Pancreas (tissue), 10 donors: ENCODE results near the gene FARSA. TPM values are rescaled to one million over a fixed set of nuclear protein-coding genes. Genes with fewer than 3 reads are reported as not detected.
A peak's percentile ranks its signal among the peaks of the same experiment; 100 is the strongest.

Experiments used
- ATAC-seq, 4 donors: fragments of 200-7000 bp; cut with Tn5 transposase; one replicate each; pipeline versions ENCODE4 v1.8.0 to v1.9.1; 2020; ENCODE audit warnings: mild to moderate bottlenecking in 4 of 4, moderate library complexity in 4 of 4
- DNase-seq, 6 donors: peaks; one replicate each; pipeline ENCODE4 v3.0.0-alpha.2; 2020
- FAIRE-seq: peaks from 2 replicates; lab custom pipeline; 2012; peaks lifted over from hg19 to GRCh38; lab: Jason Lieb, UNC
- H3K27ac ChIP-seq, 4 donors: fragments of 200-600 bp; sonication (generic); 1 replicate in 3 of 4; 2 replicates in 1 of 4; pipeline versions ENCODE4 v1.5.0 to v1.8.0; 2020
- H3K27me3 ChIP-seq, 4 donors: fragments of 200-600 bp; one replicate each; pipeline ENCODE4 v1.8.0; 2021
- H3K36me3 ChIP-seq, 3 donors: fragments of 200-600 bp; sonication (generic) in 1 of 3; one replicate each; pipeline versions ENCODE4 v1.5.0 to v1.8.0; 2020 to 2021
- H3K4me1 ChIP-seq, 3 donors: fragments of 200-600 bp; one replicate each; pipeline ENCODE4 v1.8.0; 2021
- H3K4me3 ChIP-seq, 4 donors: fragments of 200-600 bp; sonication (generic) in 2 of 4; one replicate each; pipeline versions ENCODE4 v1.5.0 to v1.8.0; 2020 to 2021
- H3K9me3 ChIP-seq, 4 donors: fragments of 200-600 bp; one replicate each; pipeline ENCODE4 v1.8.0; 2021
- WGBS, 2 donors: extraction: QIAGEN DNeasy Blood & Tissue Kit; methylation state at CpG; one replicate each; pipeline ENCODE4 v1.1.7; 2013; 5-methylcytosine and 5-hydroxymethylcytosine counted together
- intact Hi-C, 3 donors: fragments of 100-400 bp; cut with DNase I; formaldehyde crosslinking; loops; one replicate each; pipeline versions ENCODE4 v1.11.1 to v1.14.2; 2022
- polyA plus RNA-seq, 2 donors: library from polyadenylated mRNA; stranded (reverse); fragments of 200-250 nt; gene quantifications; one replicate each; pipeline ENCODE4 v1.2.3, GENCODE V29; 2013
- total RNA-seq, 6 donors: library from RNA; stranded (reverse); fragmentation: NEBNext Ultra II Directional in 4 of 6; extraction: Animal tissue kit (Norgen Biotek cat#: 25700) in 4 of 6; gene quantifications; one replicate each; pipeline versions ENCODE4 v1.2.1 to v1.2.4, GENCODE V29; 2021 to 2023
- TF ChIP-seq, protein P1 (sequence below), 4 donors: fragments of 200-600 bp; sonication (generic) in 3 of 4; IDR thresholded peaks; one replicate each; pipeline versions ENCODE4 v1.5.0 to v1.8.0; 2021; ENCODE audit warnings: antibody characterized with exemption in 4 of 4
- donor health status: healthy with polysubstance abuse.
- donor health status: DM: no; HTN: no; CAD: no; lungs with moderate emphysema.
- donor health status: DM: no; HTN: no; CAD: no.
- donor health status: control.
- donor health status: control.
- donor health status: Bipolar disorder and iron deficiency.
- donor health status: DM: yes; HTN: yes; CAD: no.
- donor health status: DM: no; HTN: no; CAD: no.
- donor health status: DM: no; HTN: no; CAD: no.
- donor health status: DM: yes; HTN: yes; CAD: no.

FARSA gene
- total and polyA plus RNA-seq, 8 donors: 19.4 to 46.0 (median 30.2) TPM

DNA sequence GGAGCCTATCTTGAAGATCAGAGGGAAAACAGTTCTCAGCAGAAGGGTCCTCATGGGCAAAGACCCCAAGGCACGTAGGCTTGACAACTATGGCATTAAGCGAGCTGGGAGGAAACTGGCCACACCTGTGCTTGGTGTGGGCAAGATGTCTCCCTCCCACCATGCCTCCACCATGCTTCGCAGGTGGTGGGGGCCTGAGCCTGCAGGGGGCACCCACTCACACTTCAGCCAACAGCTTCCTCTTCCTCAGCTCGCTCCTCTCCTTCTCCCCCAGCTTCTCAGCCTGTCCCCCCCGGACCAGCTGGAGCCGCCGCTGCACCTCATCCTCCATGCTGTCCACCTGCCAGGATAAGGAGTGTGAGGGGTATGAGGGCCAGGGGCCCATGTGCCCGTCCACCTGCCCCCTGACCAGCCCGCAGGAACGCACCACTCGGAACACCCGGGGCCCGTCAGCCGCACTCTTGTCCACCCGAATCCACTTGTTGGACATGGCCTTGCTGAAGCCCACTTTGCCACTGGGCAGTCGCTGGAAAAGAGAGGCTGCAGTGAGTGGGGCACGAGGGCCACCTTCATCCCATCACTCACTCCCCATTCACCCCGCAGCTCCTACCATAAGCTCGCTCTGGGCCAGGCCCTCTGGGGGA is 3.4 kb downstream of the FARSA start:
- H3K4me3 ChIP-seq: no peak overlapping the region
- peaks cover 4 to 37% (median 24%) of the 10 kb centered on the region in 3 donors for H3K36me3 ChIP-seq
- H3K27me3 ChIP-seq: no peaks in the 10 kb centered on the region
- FAIRE-seq: no peak
- H3K4me1 ChIP-seq: peaks cover 0 to 8% (median 4%) of the 10 kb centered on the region in 3 donors
- ATAC-seq: no peak
- WGBS, 2 donors: 93 to 94% methylated on average over 19 of the region's 19 CpGs
- H3K9me3 ChIP-seq: no peaks in the 10 kb centered on the region
- DNase-seq: peak in 1 of 6 donors; percentile 2
- TF ChIP-seq, protein P1, sequence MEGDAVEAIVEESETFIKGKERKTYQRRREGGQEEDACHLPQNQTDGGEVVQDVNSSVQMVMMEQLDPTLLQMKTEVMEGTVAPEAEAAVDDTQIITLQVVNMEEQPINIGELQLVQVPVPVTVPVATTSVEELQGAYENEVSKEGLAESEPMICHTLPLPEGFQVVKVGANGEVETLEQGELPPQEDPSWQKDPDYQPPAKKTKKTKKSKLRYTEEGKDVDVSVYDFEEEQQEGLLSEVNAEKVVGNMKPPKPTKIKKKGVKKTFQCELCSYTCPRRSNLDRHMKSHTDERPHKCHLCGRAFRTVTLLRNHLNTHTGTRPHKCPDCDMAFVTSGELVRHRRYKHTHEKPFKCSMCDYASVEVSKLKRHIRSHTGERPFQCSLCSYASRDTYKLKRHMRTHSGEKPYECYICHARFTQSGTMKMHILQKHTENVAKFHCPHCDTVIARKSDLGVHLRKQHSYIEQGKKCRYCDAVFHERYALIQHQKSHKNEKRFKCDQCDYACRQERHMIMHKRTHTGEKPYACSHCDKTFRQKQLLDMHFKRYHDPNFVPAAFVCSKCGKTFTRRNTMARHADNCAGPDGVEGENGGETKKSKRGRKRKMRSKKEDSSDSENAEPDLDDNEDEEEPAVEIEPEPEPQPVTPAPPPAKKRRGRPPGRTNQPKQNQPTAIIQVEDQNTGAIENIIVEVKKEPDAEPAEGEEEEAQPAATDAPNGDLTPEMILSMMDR (IDR thresholded peaks at IDR 0.05): no peak
- intact Hi-C loops: no loop called here
- no peak overlapping the region for H3K27ac ChIP-seq

DNA sequence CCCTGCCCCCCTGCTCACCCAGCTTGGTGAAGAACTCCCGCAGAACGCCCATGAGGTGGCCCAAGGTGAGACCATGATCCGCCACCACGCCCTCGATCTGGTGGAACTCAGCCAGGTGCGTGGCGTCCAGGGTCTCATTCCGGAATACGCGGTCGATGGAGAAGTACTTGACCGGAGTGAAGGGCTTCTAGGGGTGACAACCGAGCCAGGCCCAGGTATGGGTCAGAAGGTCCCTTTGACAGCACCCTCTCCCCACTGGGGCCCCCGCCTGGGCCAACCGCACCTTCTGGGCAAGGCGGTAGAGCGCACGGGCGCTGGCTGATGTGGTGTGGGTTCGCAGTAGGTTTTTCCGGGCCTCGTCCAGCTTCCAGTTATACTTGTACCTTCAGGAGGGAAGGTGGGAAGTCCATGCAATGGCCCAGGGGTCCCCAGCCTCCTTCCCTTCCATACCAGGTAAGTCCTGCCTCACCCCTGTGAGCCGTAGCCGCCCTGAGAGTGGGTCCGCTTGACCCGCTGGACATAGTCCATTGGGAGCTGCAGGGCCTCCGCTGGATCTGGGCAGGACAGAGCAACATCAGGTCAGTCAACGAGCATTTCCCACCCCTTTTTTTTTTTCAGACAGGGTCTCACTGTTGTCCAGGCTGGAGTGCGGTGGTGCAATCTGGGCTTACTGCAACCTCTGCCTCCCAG is 8.7 kb downstream of the FARSA start:
- WGBS, 2 donors: 94 to 96% methylated on average over 27 to 29 of the region's 29 CpGs
- H3K4me3 ChIP-seq: no peak overlapping the region
- DNase-seq (no peak), ATAC-seq (no peak), FAIRE-seq (no peak)
- no peak overlapping the region for H3K27ac ChIP-seq
- no peaks in the 10 kb centered on the region for H3K27me3 ChIP-seq
- intact Hi-C loops: no loop called here
- H3K36me3 ChIP-seq: peaks cover 9 to 53% (median 52%) of the 10 kb centered on the region in 3 donors
- TF ChIP-seq, protein P1 (IDR thresholded peaks at IDR 0.05): no peak
- no peaks in the 10 kb centered on the region for H3K4me1 ChIP-seq
- no peaks in the 10 kb centered on the region for H3K9me3 ChIP-seq

DNA sequence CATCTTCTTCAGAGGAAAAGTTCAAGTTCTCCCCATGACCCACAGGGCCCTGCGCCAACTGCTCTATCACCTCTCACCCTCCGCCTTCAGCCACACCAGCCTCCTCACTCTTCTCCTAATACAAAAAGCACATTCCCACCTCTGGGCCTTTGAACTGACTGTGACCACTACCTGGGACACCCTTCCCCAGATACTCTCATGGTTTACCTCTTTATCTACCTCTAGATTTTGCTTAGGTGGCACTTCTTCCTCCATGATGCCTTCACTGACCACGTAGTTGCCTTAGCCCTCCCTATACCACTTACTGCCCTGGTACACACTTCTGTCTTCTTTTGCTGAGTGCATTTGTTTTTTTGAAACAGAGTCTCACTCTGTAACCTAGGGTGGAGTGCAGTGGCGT is 10.6 kb downstream of the FARSA start:
- Histone ChIP-seq H3K27me3 (no peaks in the 10 kb centered on the region), H3K27ac (no peak overlapping the region), H3K36me3 (peaks cover 9 to 48% (median 43%) of the 10 kb centered on the region in 3 donors), H3K4me3 (no peak overlapping the region), H3K4me1 (no peaks in the 10 kb centered on the region), H3K9me3 (no peaks in the 10 kb centered on the region)
- ATAC-seq (no peak), DNase-seq (no peak), FAIRE-seq (no peak)
- whole genome bisulfite sequencing, 2 donors: 97 to 100% methylated on average over 4 of the region's 4 CpGs
- intact Hi-C loops: no loop called here
- TF ChIP-seq, protein P1 (IDR thresholded peaks at IDR 0.05): no peak

DNA sequence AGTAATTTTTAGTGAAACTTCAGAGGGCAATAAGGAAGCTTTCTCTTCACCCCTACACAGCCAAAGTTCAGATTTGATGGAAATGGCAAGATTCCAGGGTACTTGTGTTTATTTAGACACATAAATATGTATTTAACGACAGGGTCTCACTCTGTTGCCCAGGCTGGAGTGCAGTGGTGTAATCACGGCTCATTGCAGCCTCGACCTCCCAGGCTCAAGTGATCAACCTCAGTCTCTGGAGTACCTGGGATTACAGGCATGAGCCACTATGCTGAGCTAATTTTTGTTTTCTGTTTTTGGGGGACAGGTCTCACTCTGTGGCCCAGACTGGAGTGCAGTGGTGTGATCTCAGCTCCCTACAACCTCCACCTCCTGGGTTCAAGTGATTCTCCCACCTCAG is 12.5 kb downstream of the FARSA start:
- FAIRE-seq (no peak), ATAC-seq (no peak)

More for the DNA sequence above, 12.5 kb downstream of the FARSA start:
- WGBS, 2 donors: 47 to 52% methylated on average over 3 of the region's 3 CpGs
- no peak overlapping the region for H3K4me3 ChIP-seq
- intact Hi-C loops: no loop called here
- H3K27me3 ChIP-seq: no peaks in the 10 kb centered on the region
- no peak for DNase-seq
- no peaks in the 10 kb centered on the region for H3K4me1 ChIP-seq
- TF ChIP-seq, protein P1 (IDR thresholded peaks at IDR 0.05): no peak
- peaks cover 5 to 33% (median 30%) of the 10 kb centered on the region in 3 donors for H3K36me3 ChIP-seq
- no peaks in the 10 kb centered on the region for H3K9me3 ChIP-seq
- no peak overlapping the region for H3K27ac ChIP-seq
